MM.1S (cell line): ENCODE results near the gene PITRM1.

Experiments
- DNase-seq: peaks from one replicate; pipeline ENCODE4 v3.0.0-alpha.2; 2015
- H2AFZ ChIP-seq: fragments of 300-600 bp; sonication (generic); 2 replicates; pipeline ENCODE4 v1.6.0; 2016; ENCODE audit warnings: antibody characterized with exemption, low read length
- H3F3A ChIP-seq: fragments of 300-600 bp; sonication (generic); 2 replicates; pipeline ENCODE4 v1.6.1; 2016; ENCODE audit warnings: mild to moderate bottlenecking, antibody characterized with exemption, low read length, moderate library complexity, mixed read lengths; ENCODE audit not compliant: insufficient read depth
- H3K27ac ChIP-seq: fragments of 300-600 bp; sonication (generic); 2 replicates; pipeline ENCODE4 v1.5.1; 2016; ENCODE audit warnings: mild to moderate bottlenecking, low read length
- H3K27me3 ChIP-seq: fragments of 300-600 bp; sonication (generic); replicated peaks from 2 replicates; pipeline ENCODE4 v1.6.0; 2016; ENCODE audit warnings: low read length; ENCODE audit not compliant: insufficient read depth
- H3K36me3 ChIP-seq: fragments of 300-600 bp; sonication (generic); replicated peaks from 2 replicates; pipeline ENCODE4 v1.6.1; 2016; ENCODE audit warnings: mild to moderate bottlenecking, low read length, mixed read lengths; ENCODE audit not compliant: insufficient read depth
- H3K4me1 ChIP-seq: fragments of 300-600 bp; sonication (generic); 2 replicates; pipeline ENCODE4 v1.6.1; 2016; ENCODE audit warnings: low read length, mixed read lengths
- H3K4me2 ChIP-seq: fragments of 300-600 bp; sonication (generic); 2 replicates; pipeline ENCODE4 v1.6.0; 2016; ENCODE audit warnings: low read depth, low read length
- H3K4me3 ChIP-seq: fragments of 300-600 bp; sonication (generic); 2 replicates; pipeline ENCODE4 v1.5.1; 2016; ENCODE audit warnings: low read length, mixed read lengths
- H3K79me2 ChIP-seq: fragments of 300-600 bp; sonication (generic); 2 replicates; pipeline ENCODE4 v1.6.1; 2016; ENCODE audit warnings: mixed run types, low read length, mixed read lengths
- H3K9ac ChIP-seq: fragments of 300-600 bp; sonication (generic); 2 replicates; pipeline ENCODE4 v1.6.1; 2016; ENCODE audit warnings: low read length, mixed read lengths
- H3K9me2 ChIP-seq: fragments of 300-600 bp; sonication (generic); replicated peaks from 2 replicates; pipeline ENCODE4 v1.6.1; 2016; ENCODE audit warnings: mild to moderate bottlenecking, low read length, mixed read lengths; ENCODE audit not compliant: insufficient read depth
- H3K9me3 ChIP-seq: fragments of 300-600 bp; sonication (generic); replicated peaks from 2 replicates; pipeline ENCODE4 v1.6.1; 2016; ENCODE audit warnings: mild to moderate bottlenecking, low read length, mixed read lengths; ENCODE audit not compliant: insufficient read depth
- H4K20me1 ChIP-seq: fragments of 300-600 bp; sonication (generic); 2 replicates; pipeline ENCODE4 v1.6.1; 2016; ENCODE audit warnings: mild to moderate bottlenecking, low read length, moderate library complexity, mixed read lengths; ENCODE audit not compliant: insufficient read depth
- CTCF ChIP-seq: fragments of 300-600 bp; sonication (generic); IDR thresholded peaks from 2 replicates; pipeline ENCODE4 v1.5.1; 2016; ENCODE audit warnings: antibody characterized with exemption, low read length, mixed read lengths
- EZH2 ChIP-seq: fragments of 300-600 bp; sonication (generic); optimal IDR thresholded peaks from 2 replicates; pipeline ENCODE3; 2017; ENCODE audit warnings: low read depth, mild to moderate bottlenecking, antibody characterized with exemption, low read length, mixed read lengths
- EZH2phosphoT487 ChIP-seq: fragments of 300-600 bp; sonication (generic); IDR thresholded peaks from 2 replicates; pipeline ENCODE4 v1.6.1; 2018; ENCODE audit warnings: antibody characterized with exemption, low read length

PITRM1 gene

GRCh38 chr10:3163879-3164278, 8.7 kb downstream of the PITRM1 start:
- no peak overlapping the region for H2AFZ ChIP-seq
- H3K9me2 ChIP-seq = no peaks in the 10 kb centered on the region
- DNase-seq = no peak
- no peaks in the 10 kb centered on the region for H3K27me3 ChIP-seq
- H3K36me3 ChIP-seq = peaks cover 14% of the 10 kb centered on the region
- no peaks in the 10 kb centered on the region for H3K4me1 ChIP-seq
- no peak overlapping the region for H3K27ac ChIP-seq
- no peak overlapping the region for H3K9ac ChIP-seq
- no peak overlapping the region for H3K4me3 ChIP-seq
- H3K79me2 ChIP-seq = 0 out of 2 replicates have a peak, but pooled peaks cover 3% of the 10 kb centered on the region
- TF ChIP-seq EZH2phosphoT487 = no peak
- no peak for TF ChIP-seq CTCF
- TF ChIP-seq EZH2 = no peak
- H4K20me1 ChIP-seq = no peaks in the 10 kb centered on the region
- no peaks in the 10 kb centered on the region for H3K9me3 ChIP-seq
- no peak overlapping the region for H3K4me2 ChIP-seq
- no peaks in the 10 kb centered on the region for H3F3A ChIP-seq

GRCh38 chr10:3162533-3162932, 10.0 kb downstream of the PITRM1 start:
- Histone ChIP-seq H3K27ac (no peak overlapping the region), H3K36me3 (peaks cover 14% of the 10 kb centered on the region), H3K9ac (no peak overlapping the region), H3K9me2 (no peaks in the 10 kb centered on the region), H3K27me3 (no peaks in the 10 kb centered on the region), H2AFZ (no peak overlapping the region), H3F3A (no peaks in the 10 kb centered on the region), H3K4me2 (no peak overlapping the region), H3K9me3 (no peaks in the 10 kb centered on the region), H4K20me1 (no peaks in the 10 kb centered on the region), H3K4me3 (no peak overlapping the region), H3K79me2 (no peaks in the 10 kb centered on the region), H3K4me1 (no peaks in the 10 kb centered on the region)
- DNase-seq = no peak
- no peak for TF ChIP-seq CTCF

- Histone ChIP-seq H3F3A (no peaks in the 10 kb centered on the region), H3K9me2 (no peaks in the 10 kb centered on the region), H3K9me3 (no peaks in the 10 kb centered on the region), H3K9ac (no peak overlapping the region), H3K27ac (no peak overlapping the region), H3K4me2 (no peak overlapping the region), H3K27me3 (no peaks in the 10 kb centered on the region), H3K36me3 (peaks cover 24% of the 10 kb centered on the region), H2AFZ (no peak overlapping the region), H3K4me1 (no peaks in the 10 kb centered on the region), H3K4me3 (no peak overlapping the region), H4K20me1 (no peaks in the 10 kb centered on the region), H3K79me2 (no peaks in the 10 kb centered on the region)
- TF ChIP-seq EZH2 (no peak), CTCF (no peak), EZH2phosphoT487 (no peak)
- no peak for DNase-seq
These were observed 13.4 kb downstream of the PITRM1 start for GRCh38 chr10:3159152-3159551.
